Measurements from ENCODE around the gene INTS6.

INTS6 gene

DNA sequence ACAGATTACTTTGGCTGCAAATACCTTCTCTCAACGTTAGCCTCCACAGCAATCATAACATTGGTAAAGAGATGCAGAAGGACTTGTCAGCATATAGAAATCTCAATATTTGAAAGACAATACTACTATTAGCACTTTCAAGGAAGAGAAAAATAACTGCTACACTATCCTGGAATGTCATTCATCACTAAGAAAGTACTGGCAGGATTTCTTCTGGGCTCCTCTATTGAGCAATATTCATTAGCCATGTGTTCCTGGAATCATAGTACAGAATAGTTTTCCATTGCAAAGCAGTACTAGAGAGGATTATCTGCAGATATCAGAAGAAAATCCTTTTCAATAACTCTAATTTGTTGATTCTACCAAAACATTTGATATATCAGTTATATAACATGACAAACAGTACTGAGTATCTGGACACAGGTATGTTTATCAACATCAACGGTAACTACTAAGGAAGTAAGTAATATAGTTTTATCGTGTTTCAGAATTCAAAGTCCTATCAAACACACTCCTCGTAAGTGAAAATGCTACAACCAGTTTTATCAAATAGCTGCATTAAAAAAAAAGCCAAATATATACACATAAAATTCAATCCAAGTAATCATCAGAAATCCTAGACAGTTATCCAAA, 27.3 kb downstream of the INTS6 start:
- Histone ChIP-seq H3K4me3 (ENCODE audit: low read depth, low read length) (no peak overlapping the region), H3K9me3 (ENCODE audit: severe bottlenecking) (no peaks in the 10 kb centered on the region), H3K27ac (no peak overlapping the region), H3K27me3 (ENCODE audit: insufficient read depth, low read depth, severe bottlenecking) (no peaks in the 10 kb centered on the region), H3K36me3 (no peaks in the 10 kb centered on the region)
- TF ChIP-seq, protein P1, sequence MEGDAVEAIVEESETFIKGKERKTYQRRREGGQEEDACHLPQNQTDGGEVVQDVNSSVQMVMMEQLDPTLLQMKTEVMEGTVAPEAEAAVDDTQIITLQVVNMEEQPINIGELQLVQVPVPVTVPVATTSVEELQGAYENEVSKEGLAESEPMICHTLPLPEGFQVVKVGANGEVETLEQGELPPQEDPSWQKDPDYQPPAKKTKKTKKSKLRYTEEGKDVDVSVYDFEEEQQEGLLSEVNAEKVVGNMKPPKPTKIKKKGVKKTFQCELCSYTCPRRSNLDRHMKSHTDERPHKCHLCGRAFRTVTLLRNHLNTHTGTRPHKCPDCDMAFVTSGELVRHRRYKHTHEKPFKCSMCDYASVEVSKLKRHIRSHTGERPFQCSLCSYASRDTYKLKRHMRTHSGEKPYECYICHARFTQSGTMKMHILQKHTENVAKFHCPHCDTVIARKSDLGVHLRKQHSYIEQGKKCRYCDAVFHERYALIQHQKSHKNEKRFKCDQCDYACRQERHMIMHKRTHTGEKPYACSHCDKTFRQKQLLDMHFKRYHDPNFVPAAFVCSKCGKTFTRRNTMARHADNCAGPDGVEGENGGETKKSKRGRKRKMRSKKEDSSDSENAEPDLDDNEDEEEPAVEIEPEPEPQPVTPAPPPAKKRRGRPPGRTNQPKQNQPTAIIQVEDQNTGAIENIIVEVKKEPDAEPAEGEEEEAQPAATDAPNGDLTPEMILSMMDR (IDR thresholded peaks at IDR 0.05; ENCODE audit: low read depth, low read length): no peak
- no peak for DNase-seq

DNA sequence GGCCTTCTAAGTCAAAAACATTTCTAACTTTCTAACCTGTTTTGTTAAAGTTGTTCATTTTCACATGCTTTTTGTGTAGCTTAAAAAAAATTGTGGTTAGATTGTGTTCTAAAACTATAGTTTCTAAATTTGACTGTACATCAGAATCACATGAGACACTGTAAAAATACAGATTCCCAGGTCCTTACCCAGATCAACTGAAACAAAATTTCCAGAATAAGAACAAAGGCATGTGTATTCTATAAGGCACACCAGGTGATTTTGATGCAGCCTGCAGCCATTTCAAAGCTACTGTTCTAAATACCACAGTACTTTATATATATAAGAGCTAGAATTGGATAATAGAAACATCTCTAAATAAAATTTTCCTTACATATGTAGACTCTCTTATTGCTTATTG, 29.1 kb downstream of the INTS6 start:
- Histone ChIP-seq H3K36me3 (no peaks in the 10 kb centered on the region), H3K27me3 (ENCODE audit: insufficient read depth, low read depth, severe bottlenecking) (no peaks in the 10 kb centered on the region), H3K4me3 (ENCODE audit: low read depth, low read length) (no peak overlapping the region), H3K9me3 (ENCODE audit: severe bottlenecking) (no peaks in the 10 kb centered on the region), H3K27ac (no peak overlapping the region)
- TF ChIP-seq, protein P1 (IDR thresholded peaks at IDR 0.05; ENCODE audit: low read depth, low read length): no peak
- DNase-seq: no peak

DNA sequence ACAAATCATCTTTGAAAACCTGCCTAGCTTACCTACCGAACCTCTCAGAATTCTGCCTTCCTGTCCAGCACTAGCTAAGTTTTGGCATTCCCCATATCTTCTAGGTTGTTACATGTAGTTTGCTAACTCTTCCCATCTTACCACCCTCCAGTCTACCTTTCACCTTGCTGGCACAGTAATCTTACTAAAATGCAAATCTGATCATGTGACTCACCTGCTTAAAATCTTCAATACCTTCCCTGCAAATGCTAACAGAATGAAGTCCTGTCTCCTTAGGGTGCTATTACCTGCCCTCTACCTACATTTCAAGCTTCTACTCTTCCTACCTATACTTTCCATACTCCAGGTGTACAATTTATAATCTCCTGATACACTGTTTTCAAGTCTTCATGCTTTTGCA, 30.4 kb downstream of the INTS6 start:
- H3K36me3 ChIP-seq: no peaks in the 10 kb centered on the region
- TF ChIP-seq, protein P1 (IDR thresholded peaks at IDR 0.05; ENCODE audit: low read depth, low read length): no peak
- no peaks in the 10 kb centered on the region for H3K27me3 ChIP-seq (ENCODE audit: insufficient read depth, low read depth, severe bottlenecking)
- H3K27ac ChIP-seq: no peak overlapping the region
- H3K9me3 ChIP-seq (ENCODE audit: severe bottlenecking): no peaks in the 10 kb centered on the region
- DNase-seq: no peak
- H3K4me3 ChIP-seq (ENCODE audit: low read depth, low read length): no peak overlapping the region

DNA sequence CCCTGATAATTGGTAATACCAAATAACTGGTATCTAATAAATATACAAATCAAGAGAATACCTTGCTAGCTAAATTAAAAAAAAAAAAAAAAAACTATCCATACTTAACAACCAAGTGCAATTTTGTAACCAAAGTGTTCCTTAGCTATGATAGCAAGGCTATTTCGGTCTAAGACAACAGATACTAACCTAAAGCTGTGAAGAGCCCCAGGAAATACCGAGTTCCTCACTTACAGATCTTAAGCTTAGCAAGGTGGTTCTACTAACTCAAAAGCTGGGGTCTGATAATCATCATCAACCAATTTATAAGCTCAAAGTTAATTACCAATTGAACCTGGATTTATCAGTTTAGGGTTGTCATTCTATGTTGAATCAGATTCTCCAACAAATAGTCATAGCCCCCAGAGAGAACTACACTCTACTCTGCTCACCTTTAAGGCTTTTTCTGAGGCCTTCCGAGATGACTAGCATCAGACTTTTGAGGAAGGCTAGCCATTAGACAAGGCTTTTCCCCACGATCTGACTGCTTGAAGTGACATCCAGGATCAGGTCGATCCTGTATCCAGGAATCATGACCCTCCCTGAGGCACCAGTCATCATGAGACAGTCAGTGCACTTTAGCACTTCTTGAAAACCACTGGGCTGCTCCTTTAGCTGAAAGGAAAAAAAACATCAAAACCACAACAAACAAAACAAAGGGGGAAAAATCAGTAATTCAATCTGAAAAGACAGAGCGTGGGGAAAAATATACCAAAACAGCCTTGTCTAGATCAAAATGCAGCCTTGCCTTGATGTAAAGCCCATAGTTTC, 31.9 kb downstream of the INTS6 start:
- Histone ChIP-seq H3K4me3 (ENCODE audit: low read depth, low read length) (no peak overlapping the region), H3K27me3 (ENCODE audit: insufficient read depth, low read depth, severe bottlenecking) (no peaks in the 10 kb centered on the region), H3K9me3 (ENCODE audit: severe bottlenecking) (no peaks in the 10 kb centered on the region), H3K27ac (no peak overlapping the region), H3K36me3 (no peaks in the 10 kb centered on the region)
- TF ChIP-seq, protein P1 (IDR thresholded peaks at IDR 0.05; ENCODE audit: low read depth, low read length): no peak
- no peak for DNase-seq

DNA sequence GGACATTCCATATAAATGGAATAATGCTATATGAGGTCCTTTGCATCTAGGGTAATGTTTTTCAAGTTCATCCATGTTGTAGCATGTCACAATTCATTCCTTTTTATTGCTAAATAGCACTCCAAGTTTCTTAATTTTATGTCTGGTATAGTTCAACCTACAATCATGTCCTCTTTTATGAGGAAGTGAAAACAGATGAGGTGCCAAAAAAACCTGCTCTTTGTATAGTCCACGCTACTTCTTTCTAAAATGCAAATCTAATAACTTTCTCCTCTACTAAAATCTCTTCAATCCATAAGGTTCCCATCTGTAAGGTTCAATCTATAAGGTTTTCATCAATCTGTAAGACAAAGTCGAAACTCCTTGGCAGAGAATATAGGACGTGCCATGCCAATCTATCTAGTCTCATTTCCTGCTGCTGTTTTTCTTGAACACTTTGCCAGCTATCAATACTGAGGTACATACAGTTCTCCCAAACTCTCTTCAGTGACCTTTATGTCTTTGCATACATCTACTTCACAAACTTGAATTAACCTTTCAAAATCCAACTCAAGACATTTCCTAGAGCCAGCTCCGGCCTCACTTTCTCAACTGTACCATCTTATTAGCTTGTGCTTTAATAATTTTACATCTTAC, 33.7 kb downstream of the INTS6 start:
- Histone ChIP-seq H3K9me3 (ENCODE audit: severe bottlenecking) (no peaks in the 10 kb centered on the region), H3K4me3 (ENCODE audit: low read depth, low read length) (no peak overlapping the region), H3K27me3 (ENCODE audit: insufficient read depth, low read depth, severe bottlenecking) (no peaks in the 10 kb centered on the region), H3K27ac (no peak overlapping the region), H3K36me3 (no peaks in the 10 kb centered on the region)
- DNase-seq: no peak
- TF ChIP-seq, protein P1 (IDR thresholded peaks at IDR 0.05; ENCODE audit: low read depth, low read length): no peak

Data from WERI-Rb-1 (cell line).